MM.1S (cell line): ENCODE results near the gene TSHZ2.

Experiments
- DNase-seq: peaks from one replicate; pipeline ENCODE4 v3.0.0-alpha.2; 2015
- H2AFZ ChIP-seq: fragments of 300-600 bp; sonication (generic); 2 replicates; pipeline ENCODE4 v1.6.0; 2016; ENCODE audit warnings: antibody characterized with exemption, low read length
- H3F3A ChIP-seq: fragments of 300-600 bp; sonication (generic); 2 replicates; pipeline ENCODE4 v1.6.1; 2016; ENCODE audit warnings: mild to moderate bottlenecking, antibody characterized with exemption, low read length, moderate library complexity, mixed read lengths; ENCODE audit not compliant: insufficient read depth
- H3K27ac ChIP-seq: fragments of 300-600 bp; sonication (generic); 2 replicates; pipeline ENCODE4 v1.5.1; 2016; ENCODE audit warnings: mild to moderate bottlenecking, low read length
- H3K27me3 ChIP-seq: fragments of 300-600 bp; sonication (generic); replicated peaks from 2 replicates; pipeline ENCODE4 v1.6.0; 2016; ENCODE audit warnings: low read length; ENCODE audit not compliant: insufficient read depth
- H3K36me3 ChIP-seq: fragments of 300-600 bp; sonication (generic); replicated peaks from 2 replicates; pipeline ENCODE4 v1.6.1; 2016; ENCODE audit warnings: mild to moderate bottlenecking, low read length, mixed read lengths; ENCODE audit not compliant: insufficient read depth
- H3K4me1 ChIP-seq: fragments of 300-600 bp; sonication (generic); 2 replicates; pipeline ENCODE4 v1.6.1; 2016; ENCODE audit warnings: low read length, mixed read lengths
- H3K4me2 ChIP-seq: fragments of 300-600 bp; sonication (generic); 2 replicates; pipeline ENCODE4 v1.6.0; 2016; ENCODE audit warnings: low read depth, low read length
- H3K4me3 ChIP-seq: fragments of 300-600 bp; sonication (generic); 2 replicates; pipeline ENCODE4 v1.5.1; 2016; ENCODE audit warnings: low read length, mixed read lengths
- H3K79me2 ChIP-seq: fragments of 300-600 bp; sonication (generic); 2 replicates; pipeline ENCODE4 v1.6.1; 2016; ENCODE audit warnings: mixed run types, low read length, mixed read lengths
- H3K9ac ChIP-seq: fragments of 300-600 bp; sonication (generic); 2 replicates; pipeline ENCODE4 v1.6.1; 2016; ENCODE audit warnings: low read length, mixed read lengths
- H3K9me2 ChIP-seq: fragments of 300-600 bp; sonication (generic); replicated peaks from 2 replicates; pipeline ENCODE4 v1.6.1; 2016; ENCODE audit warnings: mild to moderate bottlenecking, low read length, mixed read lengths; ENCODE audit not compliant: insufficient read depth
- H3K9me3 ChIP-seq: fragments of 300-600 bp; sonication (generic); replicated peaks from 2 replicates; pipeline ENCODE4 v1.6.1; 2016; ENCODE audit warnings: mild to moderate bottlenecking, low read length, mixed read lengths; ENCODE audit not compliant: insufficient read depth
- H4K20me1 ChIP-seq: fragments of 300-600 bp; sonication (generic); 2 replicates; pipeline ENCODE4 v1.6.1; 2016; ENCODE audit warnings: mild to moderate bottlenecking, low read length, moderate library complexity, mixed read lengths; ENCODE audit not compliant: insufficient read depth
- EZH2 ChIP-seq: fragments of 300-600 bp; sonication (generic); optimal IDR thresholded peaks from 2 replicates; pipeline ENCODE3; 2017; ENCODE audit warnings: low read depth, mild to moderate bottlenecking, antibody characterized with exemption, low read length, mixed read lengths
- EZH2phosphoT487 ChIP-seq: fragments of 300-600 bp; sonication (generic); IDR thresholded peaks from 2 replicates; pipeline ENCODE4 v1.6.1; 2018; ENCODE audit warnings: antibody characterized with exemption, low read length
- TF ChIP-seq, protein P1 (sequence below): fragments of 300-600 bp; sonication (generic); IDR thresholded peaks from 2 replicates; pipeline ENCODE4 v1.5.1; 2016; ENCODE audit warnings: antibody characterized with exemption, low read length, mixed read lengths

Gene TSHZ2

DNA sequence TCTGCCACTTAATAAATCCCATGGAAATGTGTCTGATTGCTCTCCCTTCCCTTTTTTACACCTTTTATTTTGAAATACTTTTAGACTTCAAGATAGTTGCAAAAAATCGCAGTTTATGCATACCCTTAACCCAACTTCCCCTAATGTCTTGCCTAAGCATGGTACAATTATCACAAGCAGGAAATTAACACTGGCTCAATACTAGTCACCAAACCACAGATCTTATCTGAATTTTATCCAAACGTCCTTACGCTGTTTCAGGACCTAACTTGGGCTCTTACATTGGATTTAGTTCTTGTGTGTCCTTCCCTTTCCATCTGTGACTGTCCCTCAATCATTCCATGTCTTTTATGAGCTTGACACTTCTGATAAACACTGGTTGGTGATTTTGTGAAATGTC, 475.2 kb downstream of the TSHZ2 start:
- H3F3A ChIP-seq = no peaks in the 10 kb centered on the region
- TF ChIP-seq, protein P1, sequence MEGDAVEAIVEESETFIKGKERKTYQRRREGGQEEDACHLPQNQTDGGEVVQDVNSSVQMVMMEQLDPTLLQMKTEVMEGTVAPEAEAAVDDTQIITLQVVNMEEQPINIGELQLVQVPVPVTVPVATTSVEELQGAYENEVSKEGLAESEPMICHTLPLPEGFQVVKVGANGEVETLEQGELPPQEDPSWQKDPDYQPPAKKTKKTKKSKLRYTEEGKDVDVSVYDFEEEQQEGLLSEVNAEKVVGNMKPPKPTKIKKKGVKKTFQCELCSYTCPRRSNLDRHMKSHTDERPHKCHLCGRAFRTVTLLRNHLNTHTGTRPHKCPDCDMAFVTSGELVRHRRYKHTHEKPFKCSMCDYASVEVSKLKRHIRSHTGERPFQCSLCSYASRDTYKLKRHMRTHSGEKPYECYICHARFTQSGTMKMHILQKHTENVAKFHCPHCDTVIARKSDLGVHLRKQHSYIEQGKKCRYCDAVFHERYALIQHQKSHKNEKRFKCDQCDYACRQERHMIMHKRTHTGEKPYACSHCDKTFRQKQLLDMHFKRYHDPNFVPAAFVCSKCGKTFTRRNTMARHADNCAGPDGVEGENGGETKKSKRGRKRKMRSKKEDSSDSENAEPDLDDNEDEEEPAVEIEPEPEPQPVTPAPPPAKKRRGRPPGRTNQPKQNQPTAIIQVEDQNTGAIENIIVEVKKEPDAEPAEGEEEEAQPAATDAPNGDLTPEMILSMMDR = no peak
- TF ChIP-seq EZH2phosphoT487 (no peak), EZH2 (no peak)
- no peaks in the 10 kb centered on the region for H3K27me3 ChIP-seq
- no peak overlapping the region for H3K9ac ChIP-seq
- H3K79me2 ChIP-seq = no peaks in the 10 kb centered on the region
- H3K4me2 ChIP-seq = no peak overlapping the region
- H3K36me3 ChIP-seq = no peaks in the 10 kb centered on the region
- H3K27ac ChIP-seq = no peak overlapping the region
- H4K20me1 ChIP-seq = no peaks in the 10 kb centered on the region
- DNase-seq = no peak
- no peak overlapping the region for H2AFZ ChIP-seq
- H3K4me3 ChIP-seq = no peak overlapping the region
- H3K4me1 ChIP-seq = no peaks in the 10 kb centered on the region
- no peaks in the 10 kb centered on the region for H3K9me2 ChIP-seq
- H3K9me3 ChIP-seq = no peaks in the 10 kb centered on the region

DNA sequence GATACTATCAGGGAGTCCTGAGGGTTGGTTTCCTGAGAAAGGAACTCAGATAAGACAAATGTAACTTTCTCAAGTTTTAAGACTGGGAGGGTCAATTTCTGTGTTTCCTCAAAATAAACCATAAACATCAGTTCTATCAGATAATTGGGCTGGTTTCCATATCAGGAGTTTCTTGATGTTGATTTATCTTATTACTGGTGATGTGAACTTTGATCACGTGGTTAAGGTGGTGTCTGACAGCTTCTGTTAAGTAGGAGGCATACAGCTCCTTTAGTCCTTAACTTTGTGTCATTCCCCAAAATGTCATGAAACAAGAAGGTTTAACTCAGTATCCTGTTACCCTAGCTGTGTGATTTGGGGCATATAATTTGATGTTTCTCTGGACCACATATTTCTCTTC, 476.3 kb downstream of the TSHZ2 start:
- Histone ChIP-seq H3K4me2 (no peak overlapping the region), H4K20me1 (no peaks in the 10 kb centered on the region), H3K36me3 (no peaks in the 10 kb centered on the region), H3K9me3 (no peaks in the 10 kb centered on the region), H3K9me2 (no peaks in the 10 kb centered on the region), H3K9ac (no peak overlapping the region), H3K79me2 (no peaks in the 10 kb centered on the region), H3K4me1 (no peaks in the 10 kb centered on the region), H3K27ac (no peak overlapping the region), H3F3A (no peaks in the 10 kb centered on the region), H3K27me3 (no peaks in the 10 kb centered on the region), H2AFZ (no peak overlapping the region), H3K4me3 (no peak overlapping the region)
- DNase-seq = no peak
- TF ChIP-seq EZH2phosphoT487 = no peak
- no peak for TF ChIP-seq EZH2
- TF ChIP-seq, protein P1 = no peak

DNA sequence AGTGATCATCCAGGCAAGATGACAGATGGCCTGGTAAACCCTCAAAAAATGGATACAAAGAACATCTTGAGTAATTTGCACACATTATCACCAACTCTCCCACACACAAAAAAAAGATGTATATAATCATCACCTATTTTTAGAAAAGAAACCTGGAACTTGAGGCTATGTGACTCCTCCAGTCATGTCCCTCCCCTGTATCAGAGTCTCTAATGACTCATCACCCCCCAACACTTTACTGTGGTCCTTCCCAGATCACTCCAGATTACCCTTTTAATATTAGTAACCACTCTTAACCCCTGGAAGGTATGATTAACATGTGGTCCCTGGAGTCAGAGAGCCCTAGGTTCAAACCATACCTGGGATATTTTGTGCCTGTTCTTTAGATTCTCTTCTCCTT, 476.7 kb downstream of the TSHZ2 start:
- no peak overlapping the region for H3K9ac ChIP-seq
- no peaks in the 10 kb centered on the region for H3K36me3 ChIP-seq
- no peaks in the 10 kb centered on the region for H3F3A ChIP-seq
- H3K27me3 ChIP-seq = no peaks in the 10 kb centered on the region
- H3K4me3 ChIP-seq = no peak overlapping the region
- TF ChIP-seq, protein P1 = no peak
- no peak for TF ChIP-seq EZH2
- TF ChIP-seq EZH2phosphoT487 = no peak
- H3K27ac ChIP-seq = no peak overlapping the region
- H3K79me2 ChIP-seq = no peaks in the 10 kb centered on the region
- no peaks in the 10 kb centered on the region for H3K9me3 ChIP-seq
- no peaks in the 10 kb centered on the region for H4K20me1 ChIP-seq
- no peaks in the 10 kb centered on the region for H3K4me1 ChIP-seq
- no peak overlapping the region for H2AFZ ChIP-seq
- H3K9me2 ChIP-seq = no peaks in the 10 kb centered on the region
- no peak for DNase-seq
- no peak overlapping the region for H3K4me2 ChIP-seq
